Posterior vena cava (tissue), 2 donors: Measurements from ENCODE around the gene UFD1. TPM values are rescaled to one million over a fixed set of nuclear protein-coding genes. Genes with fewer than 3 reads are reported as not detected.

ENCODE experiments used
- DNase-seq: peaks from one replicate; pipeline ENCODE4 v3.0.0-alpha.2; 2020; ENCODE audit warnings: low spot score
- intact Hi-C, 2 donors: fragments of 100-400 bp; cut with DNase I; formaldehyde crosslinking; loops; one replicate each; pipeline versions ENCODE4 v1.14.1 to v1.14.2; 2022 to 2023
- total RNA-seq, 2 donors: library from RNA; stranded (reverse); fragmentation: NEBNext Ultra II Directional; extraction: Animal tissue kit (Norgen Biotek cat#: 25700); gene quantifications; one replicate each; pipeline ENCODE4 v1.2.1, GENCODE V29; 2021
- donor health status: DM: yes; HTN: yes; CAD: no.
- donor health status: DM: yes; HTN: yes; CAD: no.

UFD1 gene
- total RNA-seq, 2 donors from 2014 or later, result 43.5 to 51.1 TPM

- no peak for DNase-seq
- intact Hi-C loops, result loop anchor here in 1 of 2 donors (10.0 kb wide), 1 partner anchor 55 kb away; no protein-coding TSS in a partner anchor
Observed at GRCh38 chr22:19499880-19500242, 20.9 kb upstream of the UFD1 start.

DNA sequence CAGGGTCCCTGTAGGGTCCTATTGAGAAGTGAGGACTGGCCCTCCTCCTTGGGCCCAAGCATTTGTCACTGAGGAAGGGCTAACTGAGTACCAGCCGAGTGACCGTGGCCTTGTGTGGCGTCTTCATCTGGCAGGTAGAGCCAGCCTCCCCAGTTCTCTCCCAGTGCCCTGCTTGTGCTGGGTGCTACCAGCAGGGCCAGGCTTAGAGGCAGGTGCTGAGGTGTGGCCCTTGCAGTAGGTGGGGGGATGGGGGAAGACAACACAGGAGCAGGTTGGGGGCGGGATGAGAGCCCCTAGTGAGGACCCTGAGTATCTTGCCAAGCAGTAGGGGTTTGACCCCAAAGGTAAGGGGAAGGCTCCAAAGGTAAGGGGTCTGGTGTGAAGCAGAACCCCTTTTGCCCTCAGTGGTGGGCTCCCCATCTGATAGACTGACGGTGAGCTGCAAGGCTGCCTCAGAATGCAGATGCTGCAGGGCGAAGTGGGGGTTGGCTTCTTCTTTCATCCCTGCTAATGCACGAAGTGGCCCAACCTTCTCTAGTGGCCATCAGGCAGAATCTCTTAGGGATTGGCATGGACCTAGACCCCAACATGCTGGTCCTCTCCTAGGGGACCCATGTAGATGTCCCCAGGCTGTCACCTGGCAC lies 20.4 kb upstream of the UFD1 start:
- intact Hi-C loops, result loop anchor here in 1 of 2 donors (10.0 kb wide), 1 partner anchor 55 kb away; no protein-coding TSS in a partner anchor
- DNase-seq, result no peak

- intact Hi-C loops, result loop anchor here in 1 of 2 donors (10.0 kb wide), 1 partner anchor 56 kb away; no protein-coding TSS in a partner anchor
- no peak for DNase-seq
Observed at GRCh38 chr22:19498866-19499190, 19.8 kb upstream of the UFD1 start.

- no peak for DNase-seq
- intact Hi-C loops, result loop anchor here in 1 of 2 donors (10.0 kb wide), 1 partner anchor 56 kb away; no protein-coding TSS in a partner anchor
Observed at GRCh38 chr22:19498154-19498865, 19.3 kb upstream of the UFD1 start.

GRCh38 chr22:19497245-19497644 lies 18.3 kb upstream of the UFD1 start:
- DNase-seq, result no peak
- intact Hi-C loops, result loop anchor here in 1 of 2 donors (10.0 kb wide), 1 partner anchor 58 kb away; no protein-coding TSS in a partner anchor

DNA sequence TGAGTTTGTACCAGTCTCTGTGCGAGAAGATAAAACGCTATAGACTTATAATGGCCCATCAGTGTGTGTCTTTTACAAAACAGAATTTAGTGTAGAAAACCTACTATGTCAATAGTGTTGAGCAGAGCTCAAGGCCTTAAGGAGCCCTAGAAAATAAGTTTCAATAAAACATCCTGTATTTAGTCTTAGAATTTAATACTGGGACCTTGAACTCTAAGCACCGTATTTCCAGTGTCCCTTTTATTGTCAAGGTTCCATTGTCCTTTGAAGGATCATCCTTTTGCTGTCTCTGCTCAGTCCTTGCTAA lies 17.3 kb upstream of the UFD1 start:
- no peak for DNase-seq
- intact Hi-C loops, result loop anchor here in 1 of 2 donors (10.0 kb wide), 1 partner anchor 59 kb away; no protein-coding TSS in a partner anchor

DNA sequence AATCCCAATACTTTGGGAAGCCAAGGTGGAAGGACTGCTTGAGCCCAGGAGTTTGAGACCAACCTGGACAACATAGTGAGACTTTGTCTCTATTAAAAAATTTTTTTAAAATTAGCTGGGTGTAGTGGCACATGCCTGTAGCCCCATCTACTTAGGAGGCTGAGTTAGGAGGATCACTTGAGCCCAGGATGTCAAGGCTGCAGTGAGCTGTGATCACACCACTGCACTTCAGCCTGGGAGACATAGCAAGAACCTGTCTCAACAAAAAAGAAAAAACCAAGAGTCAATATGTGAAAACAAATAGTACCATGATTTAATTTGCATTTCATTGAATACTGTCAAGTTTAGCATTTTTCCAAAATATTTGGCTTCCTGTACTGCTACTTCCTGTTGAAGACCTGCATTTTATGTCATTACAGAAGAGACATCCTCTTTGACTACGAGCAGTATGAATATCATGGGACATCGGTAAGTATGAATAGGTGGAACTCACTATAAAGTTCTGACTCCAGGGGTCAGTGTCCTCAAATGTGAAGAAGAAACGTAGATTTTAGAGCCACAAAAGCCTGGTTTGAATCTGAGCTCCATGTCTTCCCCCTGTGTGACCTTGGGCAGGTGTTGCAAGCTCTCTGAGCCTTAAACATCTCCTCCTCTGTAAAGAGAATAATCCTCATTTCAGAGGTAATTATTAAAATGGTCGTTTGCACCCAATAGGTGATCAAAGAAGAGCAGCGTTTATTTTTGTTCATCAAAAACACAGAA lies 16.8 kb upstream of the UFD1 start:
- intact Hi-C loops, result loop anchor here in 1 of 2 donors (10.0 kb wide), 1 partner anchor 59 kb away; no protein-coding TSS in a partner anchor
- DNase-seq, result no peak

GRCh38 chr22:19494676-19495173 lies 15.7 kb upstream of the UFD1 start:
- no peak for DNase-seq
- intact Hi-C loops, result loop anchor here in 1 of 2 donors (10.0 kb wide), 1 partner anchor 60 kb away; no protein-coding TSS in a partner anchor

DNA sequence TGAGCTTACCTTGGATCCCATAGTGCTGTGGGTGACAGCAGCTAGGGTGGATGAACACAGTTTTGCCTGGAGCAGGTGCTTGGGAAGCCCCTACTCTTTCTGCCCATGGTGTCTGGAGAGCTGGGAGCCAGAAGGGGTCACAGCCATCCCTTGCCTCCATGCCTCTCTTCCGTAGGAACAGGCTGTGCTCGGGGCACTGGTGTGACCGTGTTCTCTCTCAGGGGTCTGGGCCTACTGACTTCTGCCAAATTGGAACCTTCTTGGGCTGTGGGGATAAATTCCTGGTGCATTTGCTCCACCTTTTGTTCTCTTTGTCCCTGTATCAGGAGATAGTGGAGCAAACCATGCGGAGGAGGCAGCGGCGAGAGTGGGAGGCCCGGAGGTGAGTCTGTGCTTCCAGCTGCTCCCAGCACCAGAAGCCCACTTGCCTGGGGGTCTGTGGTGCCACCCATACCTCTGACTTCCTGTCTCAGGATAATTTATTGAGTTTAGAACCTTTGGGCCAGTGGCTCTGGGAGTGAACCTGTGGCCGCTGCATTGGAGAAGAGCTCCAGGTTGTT lies 15.1 kb upstream of the UFD1 start:
- intact Hi-C loops, result loop anchor here in 1 of 2 donors (10.0 kb wide), 1 partner anchor 61 kb away; no protein-coding TSS in a partner anchor
- no peak for DNase-seq

GRCh38 chr22:19492504-19493174 lies 13.6 kb upstream of the UFD1 start:
- intact Hi-C loops, result loop anchor here in 1 of 2 donors (10.0 kb wide), 1 partner anchor 62 kb away; no protein-coding TSS in a partner anchor

GRCh38 chr22:19490628-19491230 lies 11.7 kb upstream of the UFD1 start:
- intact Hi-C loops, result loop anchor here in 1 of 2 donors (10.0 kb wide), 1 partner anchor 64 kb away; no protein-coding TSS in a partner anchor
- no peak for DNase-seq

More at GRCh38 chr22:19492504-19493174, 13.6 kb upstream of the UFD1 start:
- DNase-seq, result no peak

- DNase-seq, result no peak
- intact Hi-C loops, result no loop called here
Observed at GRCh38 chr22:19488884-19489843, 10.2 kb upstream of the UFD1 start.

GRCh38 chr22:19488285-19488684 lies 9.3 kb upstream of the UFD1 start:
- intact Hi-C loops, result no loop called here
- no peak for DNase-seq

GRCh38 chr22:19483481-19484244 lies 4.7 kb upstream of the UFD1 start:
- no peak for DNase-seq
- intact Hi-C loops, result no loop called here

- no peak for DNase-seq
- intact Hi-C loops, result no loop called here
Observed at GRCh38 chr22:19482297-19482696, 3.3 kb upstream of the UFD1 start.

DNA sequence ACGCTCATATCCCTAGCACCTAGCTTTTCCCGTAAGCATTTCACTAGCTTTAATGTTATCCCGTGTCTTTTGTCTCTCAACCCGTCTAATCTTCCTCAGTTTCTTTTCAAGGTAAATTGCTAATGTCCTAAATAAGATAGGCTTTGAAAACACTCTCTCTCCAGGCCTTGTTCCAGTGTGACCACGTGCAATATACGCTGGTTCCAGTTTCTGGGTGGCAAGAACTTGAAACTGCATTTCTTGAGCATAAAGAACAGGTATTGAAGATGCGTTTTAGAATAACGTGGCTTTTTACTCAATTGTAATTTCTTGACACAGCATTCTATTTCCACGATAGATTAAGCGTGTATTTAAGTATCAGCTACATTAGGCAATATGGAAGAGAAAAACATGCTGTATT lies 1.8 kb upstream of the UFD1 start:
- no peak for DNase-seq
- intact Hi-C loops, result no loop called here

GRCh38 chr22:19480173-19480568 lies 1.2 kb upstream of the UFD1 start:
- DNase-seq, result no peak
- intact Hi-C loops, result no loop called here
